ENCODE data around the gene VWF.

Gene VWF

DNA sequence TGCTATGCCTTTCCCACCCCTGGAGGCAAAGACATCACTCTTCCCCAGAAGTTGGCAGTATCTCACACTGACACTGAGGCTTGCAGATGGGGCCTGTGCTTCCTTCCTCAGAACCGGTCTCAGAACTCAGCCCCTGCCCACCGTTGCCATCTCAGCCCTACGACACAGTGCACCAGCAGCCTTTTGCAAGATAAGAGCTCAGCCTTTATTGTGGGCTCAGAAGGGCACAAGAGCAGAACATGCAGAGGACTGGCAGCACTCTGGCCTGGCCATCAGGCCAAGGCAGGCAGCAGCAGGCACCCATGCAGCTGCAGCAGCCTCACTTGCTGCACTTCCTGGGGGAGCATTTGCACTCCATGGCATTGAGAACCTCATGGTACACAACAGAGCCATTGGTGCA is 175.8 kb downstream of the VWF start:
- DNase-seq (ENCODE audit: low read depth in 3 of 3), result no peak

DNA sequence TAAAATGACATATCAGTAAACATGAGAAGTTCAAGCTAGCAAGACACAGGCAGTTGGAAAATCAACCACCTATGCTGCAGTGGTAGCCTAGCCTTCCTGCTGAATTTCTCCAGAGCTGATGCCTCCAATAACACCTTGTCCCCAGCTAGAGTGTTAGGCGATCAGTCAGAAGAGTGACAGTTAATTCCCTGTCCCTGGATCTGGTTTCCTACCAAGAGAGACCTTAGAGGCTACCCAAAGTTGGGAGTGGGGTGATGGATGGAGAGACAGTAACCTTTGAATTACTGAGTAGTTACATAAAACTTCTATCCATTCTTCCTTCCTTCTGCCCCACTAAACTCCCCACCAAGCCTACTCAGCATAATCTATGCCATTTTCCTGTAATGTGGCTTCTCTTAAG is 177.5 kb downstream of the VWF start:
- DNase-seq (ENCODE audit: low read depth in 3 of 3), result no peak

DNA sequence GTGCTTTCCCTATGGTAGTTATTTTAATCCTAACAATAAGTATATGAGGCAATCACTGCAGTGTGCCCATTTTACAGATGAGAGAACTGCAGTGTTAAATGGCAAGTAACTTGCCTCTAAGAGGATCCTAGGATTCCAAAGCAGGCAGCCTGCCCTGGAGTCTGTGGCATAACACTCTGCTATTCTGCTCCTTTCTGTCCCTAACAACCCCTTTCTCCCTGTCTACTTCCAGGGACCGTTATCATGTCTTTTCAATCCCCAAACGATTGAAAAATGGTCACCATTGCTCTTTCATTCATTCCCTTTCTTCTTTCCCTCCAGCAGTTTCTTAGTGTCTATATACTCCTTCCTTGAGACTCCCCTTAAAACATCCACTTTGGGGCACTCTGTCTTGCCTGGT is 178.1 kb downstream of the VWF start:
- DNase-seq (ENCODE audit: low read depth in 3 of 3), result no peak

DNA sequence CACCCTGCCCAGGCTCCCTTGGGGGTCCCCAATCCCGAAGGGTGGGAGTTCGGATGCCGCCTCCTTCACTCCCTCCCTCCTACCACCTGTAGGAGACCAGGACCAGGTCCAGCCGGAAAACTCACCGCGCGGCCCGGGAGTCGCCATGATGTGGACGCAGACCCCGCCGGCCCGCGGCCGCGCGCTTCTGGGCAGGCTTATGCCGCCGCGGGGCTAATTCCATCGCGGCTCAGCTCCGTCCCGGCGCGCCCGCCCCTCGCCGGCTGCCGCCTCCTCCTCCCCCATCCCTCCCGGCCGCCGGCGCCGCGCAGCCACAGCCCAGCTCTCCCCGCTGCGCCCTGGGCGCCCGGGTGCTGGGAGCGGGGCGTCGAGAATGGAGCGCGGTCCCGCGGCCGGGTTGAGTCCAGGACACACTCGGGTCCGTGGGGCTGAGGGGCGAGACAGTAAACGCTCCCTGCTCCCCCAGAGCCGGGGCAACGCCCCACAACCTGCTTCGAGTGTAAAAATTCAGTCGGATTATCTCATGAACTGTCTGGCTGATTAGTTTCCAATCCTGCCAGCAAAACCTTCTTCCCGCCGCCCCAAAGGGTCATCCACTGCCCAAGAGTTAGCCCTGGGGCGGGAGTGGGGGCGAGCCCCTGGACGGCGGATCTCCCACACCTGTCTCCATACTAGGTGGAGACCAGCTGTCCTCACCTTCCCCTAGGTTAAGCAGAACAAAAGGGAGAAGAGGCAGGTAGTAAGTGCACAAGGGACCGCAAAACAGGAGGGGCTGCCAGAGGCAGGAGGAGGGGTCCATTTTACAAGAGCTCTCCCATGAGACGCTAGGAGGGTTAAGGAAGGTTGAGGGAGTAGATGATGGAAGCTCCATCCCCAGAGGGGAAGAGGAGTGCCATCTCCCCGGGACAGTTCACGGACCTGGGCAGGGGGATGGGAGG is 179.1 kb downstream of the VWF start, which contains the start of gene ANO2:
TSS of gene ANO2 (minus strand) at position 189 of the 938 bp plus-strand sequence. CDS start at position 147, 42 bp downstream.
- DNase-seq (ENCODE audit: low read depth in 3 of 3), result no peak

DNA sequence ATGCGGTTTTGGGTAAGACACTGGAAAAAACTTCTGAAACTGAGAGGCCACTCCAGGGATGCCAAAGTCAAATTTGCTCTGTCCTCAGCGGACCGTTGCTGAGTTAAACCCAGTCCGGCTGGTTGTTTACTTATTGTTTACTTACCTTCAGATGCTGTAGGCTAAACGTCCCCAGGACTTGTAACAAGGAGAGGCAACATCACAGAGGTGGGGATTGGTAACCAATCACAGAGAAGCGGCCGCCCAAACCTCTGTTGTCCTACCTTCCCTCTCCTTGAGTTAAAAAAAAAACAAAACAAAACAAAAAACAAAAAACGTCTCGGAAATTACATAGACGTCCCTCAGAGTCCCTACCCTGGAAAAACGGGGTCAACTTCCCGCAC is 179.8 kb downstream of the VWF start:
- no peak for DNase-seq (ENCODE audit: low read depth in 3 of 3)

DNA sequence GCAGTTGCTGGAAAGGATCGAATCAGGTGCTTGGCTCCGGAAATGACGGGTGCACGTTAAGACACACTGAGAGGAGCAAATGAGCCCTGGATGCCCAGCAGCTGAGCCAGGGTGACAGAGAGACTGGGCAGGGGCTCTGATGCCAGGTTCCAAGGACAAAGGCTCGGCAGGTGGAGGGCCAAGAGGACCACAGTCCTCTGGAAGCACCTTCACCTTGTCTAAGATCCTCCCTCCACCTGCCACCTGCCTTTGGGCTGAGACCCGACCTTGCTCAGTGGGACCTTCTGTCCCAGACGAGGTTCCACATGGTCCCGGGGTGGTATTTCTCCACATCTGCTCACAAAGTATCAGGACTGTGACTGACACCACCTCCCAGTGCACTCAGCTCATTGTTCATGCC is 180.4 kb downstream of the VWF start:
- DNase-seq (ENCODE audit: low read depth in 3 of 3), result no peak

DNA sequence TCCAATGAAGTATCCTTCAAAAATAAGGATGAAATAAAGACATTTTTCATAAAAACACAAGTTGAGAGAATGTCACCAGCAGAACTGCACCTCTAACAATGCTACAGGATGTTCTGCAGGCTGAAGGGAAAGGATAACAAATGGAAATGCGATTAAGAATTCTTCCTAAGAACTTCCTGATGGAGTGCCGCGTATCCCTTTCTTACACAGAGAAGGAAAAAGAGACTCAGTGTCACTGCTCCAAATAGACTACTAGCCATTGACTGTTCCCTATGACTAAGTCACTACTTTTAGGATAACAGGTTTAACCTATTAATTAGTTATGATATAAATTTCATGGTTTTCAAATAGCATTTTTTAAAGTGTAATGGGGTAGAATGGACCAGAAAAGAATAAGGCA is 182.6 kb downstream of the VWF start:
- DNase-seq (ENCODE audit: low read depth in 3 of 3), result no peak

DNA sequence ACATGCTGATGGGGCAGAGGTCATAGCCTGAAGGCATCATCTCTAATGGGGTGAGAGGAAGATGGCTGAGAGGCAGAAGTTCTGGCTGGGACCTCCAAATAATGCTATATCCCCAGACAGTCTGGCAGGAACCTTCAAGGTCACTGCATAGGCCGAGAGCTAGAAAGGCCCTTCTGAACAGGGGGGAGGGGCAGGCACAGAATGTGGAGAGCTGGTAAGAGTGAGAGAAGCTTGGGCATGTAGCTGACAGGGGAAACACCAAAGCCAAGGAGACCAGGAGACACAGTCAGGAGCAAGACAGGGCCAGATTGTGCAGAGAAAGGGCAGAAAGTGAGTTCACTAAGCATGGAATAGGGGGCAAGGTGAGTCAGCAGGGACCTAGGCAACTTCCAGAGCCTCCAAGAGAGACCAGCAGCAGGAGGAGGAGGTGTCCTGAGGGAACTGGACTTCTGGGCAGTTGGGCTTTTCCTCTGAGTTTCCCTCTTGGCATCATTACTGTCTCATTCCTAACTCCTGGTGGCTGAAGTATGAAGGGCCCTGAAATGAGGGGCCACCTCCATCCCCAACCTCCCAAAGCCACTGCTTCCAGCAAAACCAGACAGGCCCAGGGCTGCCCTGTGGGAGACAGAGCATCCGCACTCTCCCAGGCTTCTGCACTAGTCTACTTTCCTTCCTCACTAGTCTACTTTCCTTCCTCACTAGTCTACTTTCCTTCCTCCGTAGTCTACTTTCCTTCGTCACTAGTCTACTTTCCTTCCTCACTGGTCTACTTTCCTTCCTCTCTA is 196.5 kb downstream of the VWF start:
- DNase-seq (ENCODE audit: low read depth in 3 of 3), result no peak

DNA sequence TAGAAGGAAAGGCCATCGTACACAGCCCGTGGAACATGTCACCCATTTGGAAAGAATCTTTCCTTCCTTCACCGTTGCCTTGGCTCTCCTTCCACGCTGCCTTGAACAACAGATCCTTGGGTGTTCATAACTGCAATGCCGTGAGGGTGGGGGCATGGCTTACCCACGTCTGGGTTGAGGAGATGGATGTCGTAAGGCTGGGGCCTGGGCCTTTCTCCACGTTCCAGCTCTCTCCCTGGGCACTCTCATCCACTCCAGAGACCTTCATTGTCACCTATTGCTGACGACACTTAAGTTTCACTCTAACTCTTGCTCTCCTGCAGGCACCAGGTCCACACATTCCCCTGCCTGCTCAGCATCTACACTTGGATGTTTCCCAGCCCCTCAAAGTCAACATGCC is 198.8 kb downstream of the VWF start:
- no peak for DNase-seq (ENCODE audit: low read depth in 3 of 3)

DNA sequence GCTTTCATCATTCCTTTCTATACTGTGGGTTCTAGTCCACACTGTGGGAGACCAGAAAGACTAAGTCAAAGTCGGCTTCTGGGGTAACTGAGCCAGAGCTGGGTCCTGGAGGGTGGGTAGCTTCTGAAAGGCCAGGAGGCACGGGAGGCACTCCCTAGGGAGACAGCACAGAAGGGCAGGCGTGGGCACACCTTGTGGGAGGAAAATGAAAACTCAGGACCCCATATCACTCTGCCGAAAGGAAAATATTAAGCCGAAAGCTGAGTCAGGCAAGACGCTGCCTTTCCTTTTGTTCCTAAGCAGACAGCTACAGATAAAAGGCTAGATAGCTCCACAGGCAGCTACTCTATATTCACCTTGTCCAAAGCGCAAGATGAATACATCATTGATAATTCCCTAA is 200.1 kb downstream of the VWF start:
- no peak for DNase-seq (ENCODE audit: low read depth in 3 of 3)

DNA sequence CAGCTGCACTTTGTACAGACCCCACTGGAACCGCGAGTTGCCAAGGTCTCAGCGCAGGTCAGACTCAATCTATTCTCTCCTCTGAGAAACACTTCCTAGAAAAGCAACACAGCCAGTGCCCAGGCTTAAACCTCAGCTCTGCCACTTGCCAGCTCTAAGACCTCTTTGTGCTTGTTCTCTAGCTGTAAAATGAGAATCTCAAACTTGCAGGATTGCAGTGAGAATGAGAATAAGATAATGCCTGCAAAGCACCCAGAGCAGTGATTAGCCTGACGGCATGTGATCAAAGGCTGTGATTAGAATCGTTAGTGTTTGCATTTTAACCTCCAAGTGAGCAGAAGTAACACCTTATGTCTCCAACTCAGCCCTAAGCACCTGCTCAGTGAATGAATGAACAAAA is 200.7 kb downstream of the VWF start:
- no peak for DNase-seq (ENCODE audit: low read depth in 3 of 3)

DNA sequence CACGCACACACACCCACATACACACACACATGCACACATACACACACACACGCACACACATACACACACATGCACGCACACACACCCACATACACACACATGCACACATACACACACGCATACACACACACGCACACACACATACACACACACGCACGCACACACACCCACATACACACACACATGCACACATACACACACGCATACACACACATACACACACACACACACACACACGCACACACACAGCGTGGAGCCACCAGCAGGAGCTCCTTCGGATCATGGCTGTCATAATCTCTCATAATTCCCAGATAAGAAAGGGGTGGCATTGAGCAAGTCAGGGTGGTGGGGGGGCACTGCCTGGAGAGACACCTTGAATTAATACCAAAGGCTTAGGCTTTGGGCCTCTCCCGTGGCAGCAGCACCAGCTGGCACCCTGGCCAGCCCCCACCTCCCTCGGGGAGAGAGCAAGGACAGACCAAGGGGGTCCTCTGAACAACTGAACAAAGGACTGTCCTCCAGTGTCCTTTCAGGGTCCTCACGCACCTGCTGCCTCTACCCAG is 201.3 kb downstream of the VWF start:
- no peak for DNase-seq (ENCODE audit: low read depth in 3 of 3)

DNA sequence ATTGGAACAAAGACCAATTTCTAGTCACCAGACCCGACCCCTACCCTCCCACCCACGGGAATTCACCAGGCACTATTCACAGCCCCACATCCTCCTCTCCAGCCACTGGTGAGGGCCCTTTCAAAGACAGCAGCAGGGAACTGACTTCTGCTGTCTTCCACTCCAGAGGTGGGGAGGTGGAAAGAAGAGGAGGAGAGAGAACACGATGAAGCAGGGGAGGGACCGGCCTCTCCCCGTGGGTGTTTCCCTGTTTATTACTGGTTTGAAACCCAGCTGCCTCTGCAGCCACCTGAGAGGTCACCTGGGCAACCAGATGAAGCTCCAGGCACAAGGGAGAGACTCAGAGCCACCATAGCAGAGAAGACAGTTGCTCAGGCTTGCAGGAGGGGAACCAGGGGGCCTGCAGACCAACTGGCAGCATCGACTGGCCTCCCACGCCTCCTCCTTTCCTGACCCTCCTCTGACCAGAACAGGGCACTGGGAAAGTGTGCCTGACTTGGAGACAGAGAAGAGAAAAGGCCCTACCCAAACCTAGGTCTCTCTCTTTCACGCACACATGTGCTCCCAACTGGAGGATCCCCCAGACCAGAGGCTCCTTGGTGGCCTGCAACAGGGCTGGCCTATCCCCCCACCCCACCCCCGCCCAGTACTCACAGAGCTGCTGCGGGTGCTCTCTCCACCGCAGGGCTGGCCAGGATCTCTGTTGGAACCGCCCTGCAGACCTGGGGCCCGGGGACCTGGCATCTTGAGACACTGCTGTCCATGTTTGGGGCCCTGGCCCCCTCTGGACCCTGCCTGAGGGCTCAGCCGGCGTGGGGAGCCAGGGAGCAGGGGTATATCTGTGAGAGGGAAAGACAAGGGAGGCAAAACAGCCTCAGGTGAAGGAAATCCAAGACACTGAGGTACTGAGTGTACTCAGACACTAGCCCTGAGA is 202.2 kb downstream of the VWF start:
- no peak for DNase-seq (ENCODE audit: low read depth in 3 of 3)

DNA sequence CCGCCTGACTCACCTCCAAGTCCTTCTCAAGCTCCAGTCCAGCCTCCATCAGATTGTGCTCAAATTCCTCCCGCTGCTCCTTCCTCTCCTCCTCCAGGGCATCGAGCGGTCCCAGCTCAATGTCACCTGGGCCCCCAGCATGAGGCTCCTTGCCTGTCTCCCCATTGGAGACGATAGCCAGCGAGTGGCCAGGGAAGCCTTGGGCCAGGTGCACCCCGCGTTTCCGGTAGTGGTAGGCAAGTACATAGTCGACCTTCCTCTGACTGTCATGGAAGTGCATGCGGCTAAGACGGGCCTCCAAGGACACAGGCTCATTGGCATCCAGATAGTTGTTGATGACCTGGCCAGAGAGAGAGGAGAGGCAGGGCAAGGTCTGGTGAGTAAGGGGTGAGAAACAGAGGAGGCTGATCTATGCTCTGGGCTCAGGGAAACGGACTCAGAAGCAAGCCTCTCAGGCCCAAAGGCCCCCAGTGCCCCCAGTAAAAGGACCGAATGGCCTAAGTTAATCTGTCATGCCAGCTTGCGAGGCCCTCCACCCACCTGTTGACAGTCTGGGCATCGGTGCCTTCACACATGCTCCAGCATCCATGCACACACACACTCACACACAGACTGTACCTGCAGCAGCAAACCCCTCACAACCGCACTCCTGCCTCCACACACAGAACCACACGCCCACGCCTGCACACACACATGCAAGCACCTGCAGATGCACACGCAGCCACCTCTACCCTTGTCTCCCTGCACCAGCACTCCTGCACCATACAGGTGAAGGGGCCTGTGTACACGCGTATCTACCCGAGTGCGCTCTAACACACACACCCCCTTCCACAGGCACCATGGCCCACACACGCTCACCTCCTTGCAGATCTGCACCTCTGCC is 203.2 kb downstream of the VWF start:
- no peak for DNase-seq (ENCODE audit: low read depth in 3 of 3)

DNA sequence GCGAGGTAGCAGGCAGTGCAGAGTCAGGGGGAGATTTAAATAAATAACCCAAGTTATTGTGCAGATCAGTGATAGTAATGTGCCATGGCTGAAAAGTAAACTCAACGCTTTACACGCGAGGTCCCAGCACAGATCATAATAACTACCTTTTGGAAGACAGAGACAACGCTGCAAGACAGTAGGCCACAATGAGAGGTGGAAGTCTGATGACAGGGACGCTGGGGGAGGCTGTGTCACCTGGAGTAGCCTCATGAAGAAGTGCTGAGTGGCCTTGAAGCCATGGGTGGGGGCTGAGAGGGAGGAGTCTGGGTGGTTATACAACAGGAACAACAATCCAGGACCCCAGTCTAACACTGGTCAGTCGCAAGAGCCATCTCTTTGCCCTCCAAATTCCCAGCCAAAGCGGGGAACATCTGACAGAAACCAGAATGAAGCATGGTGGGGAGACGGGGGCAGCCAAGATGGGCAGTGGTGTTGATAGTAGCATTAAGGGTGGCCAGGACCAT is 207.6 kb downstream of the VWF start:
- no peak for DNase-seq (ENCODE audit: low read depth in 3 of 3)

DNA sequence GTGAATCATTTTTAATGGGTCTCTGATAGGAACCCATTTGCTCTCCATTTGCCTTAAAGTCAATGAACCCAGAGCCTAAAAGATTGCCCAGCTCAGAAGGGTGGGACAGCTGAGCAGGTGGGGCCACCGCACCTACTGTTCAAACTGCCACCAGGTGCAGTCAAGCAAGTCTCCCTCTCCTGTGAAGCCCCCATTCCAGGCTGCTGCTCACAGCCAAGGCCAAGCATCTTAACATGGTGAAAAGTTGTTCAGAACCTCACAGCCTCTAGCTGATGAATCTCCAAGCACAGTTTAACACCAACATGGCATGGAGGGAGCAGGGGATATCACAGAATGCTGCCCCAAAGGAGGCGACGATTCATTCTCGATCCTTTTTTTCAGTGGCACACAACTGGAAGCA is 209.0 kb downstream of the VWF start:
- DNase-seq (ENCODE audit: low read depth in 3 of 3), result no peak

DNA sequence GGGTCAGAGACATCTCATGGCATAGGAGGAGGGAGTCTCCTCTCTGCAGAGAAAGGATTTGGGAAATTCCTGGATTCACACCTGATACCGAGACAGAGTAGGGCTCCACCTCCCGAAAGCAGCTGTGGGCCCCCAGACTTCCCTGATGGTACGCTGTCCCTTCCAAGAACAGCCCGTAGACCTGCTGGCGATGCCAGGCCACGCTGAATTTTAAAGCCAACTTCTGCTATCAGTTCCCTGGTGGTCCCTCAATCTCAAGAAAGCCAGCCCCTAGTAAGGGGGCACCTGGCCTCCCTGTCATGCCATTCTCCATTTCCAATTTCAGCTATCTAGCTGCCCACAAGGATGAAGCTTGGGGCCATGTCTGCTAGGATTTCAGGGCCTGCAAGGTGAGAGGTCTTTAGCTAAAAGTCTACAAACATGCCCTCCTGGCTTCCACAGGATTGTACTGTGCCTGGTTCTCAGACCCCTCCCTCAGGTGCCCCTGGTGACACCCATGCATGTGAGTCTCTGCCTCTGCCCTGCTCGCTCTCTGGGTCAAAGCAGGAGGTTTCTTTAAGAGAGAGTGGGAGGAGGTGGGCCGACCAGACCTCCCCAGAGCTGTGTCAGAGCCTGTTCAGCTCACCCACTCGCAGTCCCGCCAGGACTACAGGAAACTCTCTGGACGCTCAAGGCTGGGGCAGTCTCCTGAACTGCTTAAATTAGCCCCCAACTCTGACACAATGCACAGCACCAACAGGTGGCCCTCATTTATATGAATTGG is 209.9 kb downstream of the VWF start:
- no peak for DNase-seq (ENCODE audit: low read depth in 3 of 3)

DNA sequence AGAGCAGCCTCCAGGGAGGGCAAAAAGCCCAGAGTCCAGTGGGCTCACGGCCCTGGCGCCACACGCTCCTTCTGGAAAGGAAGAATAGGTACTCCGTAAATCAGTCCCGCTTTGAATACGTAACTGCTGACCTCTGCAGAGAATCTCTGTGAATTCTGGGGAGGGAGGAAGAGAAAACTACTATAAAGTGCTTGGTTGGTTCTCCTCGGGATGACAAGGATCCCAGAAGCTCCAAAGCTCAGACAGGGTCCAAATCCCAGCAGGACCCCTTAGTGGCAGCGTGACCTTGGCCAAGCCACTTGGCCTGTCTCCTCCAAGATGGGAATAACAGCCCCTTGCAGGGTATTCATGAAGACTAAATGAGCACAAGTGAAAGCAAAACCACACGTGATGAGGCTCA is 211.1 kb downstream of the VWF start:
- no peak for DNase-seq (ENCODE audit: low read depth in 3 of 3)

Data from stimulated activated CD4-positive, alpha-beta T cell treated with anti-CD3 and anti-CD28 coated beads, TNF-alpha, amount 100 ng/mL, for 48 hours (primary cell).